ENCODE results near the gene FXYD4. TPM values are rescaled to one million over a fixed set of nuclear protein-coding genes. Genes with fewer than 3 reads are reported as not detected.
"Not testable (repeated sequence)": the region's sequence is repeated elsewhere in the genome, so short reads cannot be mapped to it uniquely, and the experiment has no call there.

FXYD4 gene, protein sequence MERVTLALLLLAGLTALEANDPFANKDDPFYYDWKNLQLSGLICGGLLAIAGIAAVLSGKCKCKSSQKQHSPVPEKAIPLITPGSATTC
- total RNA-seq (not detected), polyA plus RNA-seq (ENCODE audit: insufficient read length in 2 of 2) (not detected)
- long read RNA-seq, donor 1, result 0 reads
- long read RNA-seq, donor 2, result 0 reads
- long read RNA-seq, donor 3, result 0 reads
- long read RNA-seq, donor 4, result 0 reads

DNA sequence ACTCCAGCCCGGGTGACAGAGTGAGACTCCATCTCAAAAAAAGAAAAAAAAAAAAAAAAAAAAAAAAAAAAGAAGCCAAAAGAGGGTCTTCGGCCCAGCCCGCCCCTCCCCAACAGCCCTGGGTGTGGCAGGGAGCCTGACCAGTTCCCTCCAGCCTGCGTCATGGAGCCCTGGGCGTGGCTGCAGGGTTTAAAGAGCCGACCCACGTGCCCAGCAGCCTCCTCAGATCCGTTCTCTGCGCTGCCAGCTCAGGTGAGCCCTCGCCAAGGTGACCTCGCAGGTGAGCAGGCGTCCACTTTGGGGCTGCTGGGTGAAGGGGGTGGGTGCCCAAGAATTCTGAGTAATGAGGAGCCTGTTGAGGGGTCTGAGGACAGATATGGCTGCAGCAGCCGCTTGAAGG, at the start of gene FXYD4:
FXYD4 (plus strand) TSS at position 219 of the 400 bp plus-strand sequence. CDS start 2,111 bp downstream, outside the sequence.
- WGBS (ENCODE audit: insufficient coverage), result 91% methylated on average over 11 of the region's 13 CpGs
- Histone ChIP-seq H3K4me3 (ENCODE audit: low read depth, low read length) (no peak within 1 kb of the TSS), H3K9me3 (ENCODE audit: control insufficient read depth, insufficient read depth, low read length) (no peaks in the 10 kb centered on the region), H3K4me1 (ENCODE audit: control insufficient read depth, insufficient read depth, low read length) (peaks cover 8% of the 10 kb centered on the region), H3K27ac (ENCODE audit: low read depth, low read length) (no peak within 1 kb of the TSS), H3K27me3 (ENCODE audit: control insufficient read depth, insufficient read depth, low read length) (no peaks in the 10 kb centered on the region), H3K36me3 (ENCODE audit: control insufficient read depth, insufficient read depth, low read length) (no peaks in the 10 kb centered on the region)
- DNase-seq (ENCODE audit: low read depth in 4 of 6, low spot score in 6 of 6), result no peak

DNA sequence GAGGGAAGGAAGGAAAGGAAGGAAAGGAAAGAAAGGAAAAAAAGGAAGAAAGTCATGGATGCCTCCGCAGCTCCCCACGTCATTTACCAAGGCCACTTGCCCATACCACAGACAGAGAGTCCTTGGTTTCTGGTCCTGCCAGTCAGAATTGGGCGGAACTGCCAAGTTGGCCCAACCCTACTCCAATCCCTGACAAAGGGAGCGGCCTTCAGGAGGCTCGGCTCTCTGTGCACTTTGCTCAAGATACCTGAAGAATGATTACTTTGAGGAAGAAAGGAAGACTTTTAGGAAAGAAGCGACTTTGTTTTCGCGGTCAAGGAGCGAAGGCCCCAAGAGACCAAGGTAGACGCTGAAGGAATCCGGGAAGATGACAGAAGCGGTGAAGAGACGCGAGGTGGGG, 49.1 kb upstream of the FXYD4 start:
- Histone ChIP-seq H3K9me3 (ENCODE audit: control insufficient read depth, insufficient read depth, low read length) (no peaks in the 10 kb centered on the region), H3K4me1 (ENCODE audit: control insufficient read depth, insufficient read depth, low read length) (peaks cover 21% of the 10 kb centered on the region), H3K4me3 (ENCODE audit: low read depth, low read length) (peak overlapping the region; percentile 22), H3K27me3 (ENCODE audit: control insufficient read depth, insufficient read depth, low read length) (no peaks in the 10 kb centered on the region), H3K27ac (ENCODE audit: low read depth, low read length) (no peak overlapping the region), H3K36me3 (ENCODE audit: control insufficient read depth, insufficient read depth, low read length) (no peaks in the 10 kb centered on the region)
- WGBS (ENCODE audit: insufficient coverage), result 13% methylated on average over 10 of the region's 14 CpGs
- DNase-seq (ENCODE audit: low read depth in 4 of 6, low spot score in 6 of 6), result no peak

- H3K27ac ChIP-seq (ENCODE audit: low read depth, low read length), result no peak overlapping the region
- peak; percentile 67 to 98 (median 90) for DNase-seq (ENCODE audit: low read depth in 4 of 6, low spot score in 6 of 6)
- H3K4me3 ChIP-seq (ENCODE audit: low read depth, low read length), result peak overlapping the region; percentile 22
- H3K9me3 ChIP-seq (ENCODE audit: control insufficient read depth, insufficient read depth, low read length), result no peaks in the 10 kb centered on the region
- H3K36me3 ChIP-seq (ENCODE audit: control insufficient read depth, insufficient read depth, low read length), result no peaks in the 10 kb centered on the region
- H3K4me1 ChIP-seq (ENCODE audit: control insufficient read depth, insufficient read depth, low read length), result peaks cover 21% of the 10 kb centered on the region
- H3K27me3 ChIP-seq (ENCODE audit: control insufficient read depth, insufficient read depth, low read length), result no peaks in the 10 kb centered on the region
- WGBS (ENCODE audit: insufficient coverage), result 0% methylated on average over 25 of the region's 26 CpGs
These were observed 48.7 kb upstream of the FXYD4 start for GRCh38 chr10:43322769-43323168.

DNA sequence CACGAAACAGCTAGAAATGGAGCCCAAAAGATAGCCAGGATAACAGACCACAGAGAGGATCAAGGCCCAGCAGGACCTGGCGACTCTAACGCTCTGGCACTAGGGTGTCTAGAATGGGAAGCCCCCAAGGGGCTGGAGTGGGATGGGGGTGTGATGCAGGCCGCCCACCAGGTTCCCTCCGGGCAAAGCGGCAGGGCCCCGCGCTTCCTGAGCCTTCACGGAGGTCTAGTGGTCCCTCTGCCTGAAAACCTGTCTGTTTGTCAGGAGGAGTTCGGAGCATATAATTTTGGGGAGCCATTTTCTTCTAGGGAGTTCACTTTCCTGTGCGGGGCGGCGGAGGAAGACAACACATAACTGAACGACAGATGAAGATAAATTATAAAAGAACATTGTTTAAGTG, 48.2 kb upstream of the FXYD4 start:
- H3K9me3 ChIP-seq (ENCODE audit: control insufficient read depth, insufficient read depth, low read length), result no peaks in the 10 kb centered on the region
- H3K4me3 ChIP-seq (ENCODE audit: low read depth, low read length), result peak overlapping the region; percentile 22
- H3K27me3 ChIP-seq (ENCODE audit: control insufficient read depth, insufficient read depth, low read length), result no peaks in the 10 kb centered on the region
- H3K36me3 ChIP-seq (ENCODE audit: control insufficient read depth, insufficient read depth, low read length), result no peaks in the 10 kb centered on the region
- no peak overlapping the region for H3K27ac ChIP-seq (ENCODE audit: low read depth, low read length)
- 0% methylated on average over 3 of the region's 14 CpGs for WGBS (ENCODE audit: insufficient coverage)
- no peak for DNase-seq (ENCODE audit: low read depth in 4 of 6, low spot score in 6 of 6)
- H3K4me1 ChIP-seq (ENCODE audit: control insufficient read depth, insufficient read depth, low read length), result peaks cover 21% of the 10 kb centered on the region

- H3K27me3 ChIP-seq (ENCODE audit: control insufficient read depth, insufficient read depth, low read length), result no peaks in the 10 kb centered on the region
- no peaks in the 10 kb centered on the region for H3K36me3 ChIP-seq (ENCODE audit: control insufficient read depth, insufficient read depth, low read length)
- peak in 1 of 6 donors; percentile 21 for DNase-seq (ENCODE audit: low read depth in 4 of 6, low spot score in 6 of 6)
- no peaks in the 10 kb centered on the region for H3K9me3 ChIP-seq (ENCODE audit: control insufficient read depth, insufficient read depth, low read length)
- peaks cover 13% of the 10 kb centered on the region for H3K4me1 ChIP-seq (ENCODE audit: control insufficient read depth, insufficient read depth, low read length)
- H3K4me3 ChIP-seq (ENCODE audit: low read depth, low read length), result no peak overlapping the region
- no peak overlapping the region for H3K27ac ChIP-seq (ENCODE audit: low read depth, low read length)
- WGBS (ENCODE audit: insufficient coverage), result 58% methylated on average over 2 of the region's 3 CpGs
These were observed 46.6 kb upstream of the FXYD4 start for GRCh38 chr10:43324876-43325275.

DNA sequence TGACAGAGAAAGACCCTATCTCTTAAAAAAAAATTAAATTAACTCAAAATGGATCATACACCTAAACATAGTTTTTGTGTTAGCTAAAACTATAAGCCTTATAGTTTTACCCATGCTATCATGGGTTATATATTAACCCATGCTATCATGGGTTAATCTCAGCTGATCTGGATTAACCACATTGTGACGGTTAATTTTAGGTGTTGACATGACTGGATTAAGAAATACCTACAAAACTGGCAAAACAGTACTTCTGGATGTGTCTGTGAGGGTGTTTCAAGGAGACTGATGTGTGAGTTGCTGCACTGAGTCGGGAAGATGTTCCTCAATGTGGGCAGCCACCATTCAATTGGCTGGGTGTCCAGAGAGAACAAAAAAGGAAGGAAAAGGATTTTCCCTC, 44.3 kb upstream of the FXYD4 start:
- no peak for DNase-seq (ENCODE audit: low read depth in 4 of 6, low spot score in 6 of 6)
- Histone ChIP-seq H3K4me1 (ENCODE audit: control insufficient read depth, insufficient read depth, low read length) (peaks cover 12% of the 10 kb centered on the region), H3K36me3 (ENCODE audit: control insufficient read depth, insufficient read depth, low read length) (no peaks in the 10 kb centered on the region), H3K9me3 (ENCODE audit: control insufficient read depth, insufficient read depth, low read length) (no peaks in the 10 kb centered on the region), H3K27me3 (ENCODE audit: control insufficient read depth, insufficient read depth, low read length) (no peaks in the 10 kb centered on the region), H3K4me3 (ENCODE audit: low read depth, low read length) (no peak overlapping the region), H3K27ac (ENCODE audit: low read depth, low read length) (no peak overlapping the region)
- no CpG with 5 or more reads among the region's 2 CpGs for WGBS (ENCODE audit: insufficient coverage)

GRCh38 chr10:43327986-43328385, 43.5 kb upstream of the FXYD4 start:
- Histone ChIP-seq H3K27me3 (ENCODE audit: control insufficient read depth, insufficient read depth, low read length) (no peaks in the 10 kb centered on the region), H3K27ac (ENCODE audit: low read depth, low read length) (no peak overlapping the region), H3K36me3 (ENCODE audit: control insufficient read depth, insufficient read depth, low read length) (no peaks in the 10 kb centered on the region), H3K4me3 (ENCODE audit: low read depth, low read length) (no peak overlapping the region), H3K9me3 (ENCODE audit: control insufficient read depth, insufficient read depth, low read length) (no peaks in the 10 kb centered on the region), H3K4me1 (ENCODE audit: control insufficient read depth, insufficient read depth, low read length) (peaks cover 4% of the 10 kb centered on the region)
- no peak for DNase-seq (ENCODE audit: low read depth in 4 of 6, low spot score in 6 of 6)
- WGBS (ENCODE audit: insufficient coverage), result 97% methylated on average over 3 of the region's 5 CpGs

DNA sequence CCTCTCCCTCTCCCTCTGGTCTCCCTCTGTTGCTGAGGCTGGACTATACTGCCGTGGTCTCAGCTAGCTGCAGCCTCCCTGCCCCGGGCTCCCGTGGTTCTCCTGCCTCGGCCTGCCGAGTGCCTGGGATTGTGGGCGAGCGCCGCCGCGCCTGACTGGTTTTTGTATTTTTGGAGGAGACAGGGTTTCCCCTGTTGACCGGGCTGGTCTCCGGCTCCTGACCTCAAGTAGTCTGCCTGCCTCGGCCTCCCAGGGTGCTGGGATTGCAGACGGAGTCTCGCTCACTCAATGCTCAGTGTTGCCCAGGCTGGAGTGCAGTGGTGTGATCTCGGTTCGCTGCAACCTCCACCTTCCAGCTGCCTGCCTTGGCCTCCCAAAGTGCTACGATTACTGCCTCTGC, 42.6 kb upstream of the FXYD4 start:
- not testable (repeated sequence) for DNase-seq (ENCODE audit: low read depth in 4 of 6, low spot score in 6 of 6); H3K4me3 ChIP-seq (ENCODE audit: low read depth, low read length); H3K9me3 ChIP-seq (ENCODE audit: control insufficient read depth, insufficient read depth, low read length); H3K27me3 ChIP-seq (ENCODE audit: control insufficient read depth, insufficient read depth, low read length); H3K36me3 ChIP-seq (ENCODE audit: control insufficient read depth, insufficient read depth, low read length); H3K27ac ChIP-seq (ENCODE audit: low read depth, low read length); H3K4me1 ChIP-seq (ENCODE audit: control insufficient read depth, insufficient read depth, low read length)
- WGBS (ENCODE audit: insufficient coverage), result 94% methylated on average over 12 of the region's 18 CpGs

DNA sequence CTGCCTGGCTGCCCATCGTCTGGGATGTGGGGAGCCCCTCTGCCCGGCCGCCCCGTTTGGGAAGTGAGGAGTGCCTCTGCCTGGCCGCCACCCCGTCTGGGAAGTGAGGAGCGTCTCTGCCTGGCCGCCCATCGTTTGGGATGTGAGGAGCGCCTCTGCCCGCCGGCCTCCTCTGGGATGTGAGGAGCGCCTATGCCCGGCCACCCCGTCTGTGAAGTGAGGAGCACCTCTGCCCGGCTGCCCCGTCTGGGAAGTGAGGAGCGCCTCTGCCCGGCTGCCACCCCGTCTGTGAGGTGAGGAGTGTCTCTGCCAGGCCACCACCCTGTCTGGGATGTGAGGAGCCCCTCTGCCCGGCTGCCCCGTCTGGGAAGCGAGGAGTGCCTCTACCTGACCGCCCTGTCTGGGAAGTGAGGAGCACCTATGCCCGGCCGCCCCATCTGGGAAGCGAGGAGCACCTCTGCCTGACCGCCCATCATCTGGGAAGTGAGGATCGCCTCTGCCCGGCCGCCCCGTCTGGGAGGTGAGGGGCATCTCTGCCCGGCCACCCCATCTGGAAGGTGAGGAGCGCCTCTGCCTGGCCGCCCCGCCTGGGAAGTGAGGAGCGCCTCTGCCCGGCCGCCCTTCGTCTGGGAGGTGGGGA, 42.1 kb upstream of the FXYD4 start:
- not testable (repeated sequence) for H3K36me3 ChIP-seq (ENCODE audit: control insufficient read depth, insufficient read depth, low read length); H3K27ac ChIP-seq (ENCODE audit: low read depth, low read length); H3K9me3 ChIP-seq (ENCODE audit: control insufficient read depth, insufficient read depth, low read length); H3K27me3 ChIP-seq (ENCODE audit: control insufficient read depth, insufficient read depth, low read length); H3K4me3 ChIP-seq (ENCODE audit: low read depth, low read length); DNase-seq (ENCODE audit: low read depth in 4 of 6, low spot score in 6 of 6); H3K4me1 ChIP-seq (ENCODE audit: control insufficient read depth, insufficient read depth, low read length)
- 94% methylated on average over 35 of the region's 40 CpGs for WGBS (ENCODE audit: insufficient coverage)
